Measurements from ENCODE around the gene GNB3. TPM values are rescaled to one million over a fixed set of nuclear protein-coding genes. Genes with fewer than 3 reads are reported as not detected.

GNB3 gene
- total RNA-seq, 2 experiments from 2014 or later = 5.0 to 23.7 TPM

- POLR2A ChIA-PET = interaction anchor here (0.6 to 2.0 kb wide), 2 partner anchors 81 to 170 kb away, joined by 4 to 7 read pairs; partner anchors contain the start of gene MLF2
- H2AFZ ChIP-seq (ENCODE audit: low read length) = no peak overlapping the region
- H3K36me3 ChIP-seq (ENCODE audit: insufficient read depth, low read length) = no peaks in the 10 kb centered on the region
- no peaks in the 10 kb centered on the region for H3K79me2 ChIP-seq (ENCODE audit: insufficient read depth, low read depth, low read length)
- CTCF ChIA-PET (ENCODE audit: unreplicated experiment) = interaction anchor here (1.2 kb wide), 1 partner anchor 18 kb away, joined by 5 read pairs; the partner anchor contains the start of genes CDCA3 and USP5
- no peak for DNase-seq (ENCODE audit: low spot score)
- no TSS peak for BruUV-seq (replicated peaks)
- H3K9me2 ChIP-seq (ENCODE audit: insufficient read depth, low read length) = no peaks in the 10 kb centered on the region
- H3K9me3 ChIP-seq (ENCODE audit: low read length) = no peaks in the 10 kb centered on the region
- no peak overlapping the region for H3K4me2 ChIP-seq (ENCODE audit: low read length)
- TF ChIP-seq CTCF (conservative IDR thresholded peaks at IDR 0.05; ENCODE audit: low read length) (no peak), EZH2phosphoT487 (IDR thresholded peaks at IDR 0.05; ENCODE audit: borderline replicate concordance, low read depth, low read length) (no peak)
- no peak overlapping the region for H3K27ac ChIP-seq (ENCODE audit: low read depth, low read length, poor library complexity, severe bottlenecking)
- H3K4me3 ChIP-seq (ENCODE audit: low read depth, low read length, poor library complexity, severe bottlenecking) = no peak overlapping the region
- intact Hi-C loops (cut with micrococcal nuclease; ENCODE audit: unreplicated experiment) = no loop called here
- no peaks in the 10 kb centered on the region for H4K20me1 ChIP-seq (ENCODE audit: insufficient read depth, low read length)
- H3K4me1 ChIP-seq (ENCODE audit: insufficient read depth, low read length, poor library complexity, severe bottlenecking) = peaks cover 22% of the 10 kb centered on the region
Observed at GRCh38 chr12:6833189-6833890, 7.4 kb upstream of the GNB3 start.

- intact Hi-C loops (cut with micrococcal nuclease; ENCODE audit: unreplicated experiment) = no loop called here
- no peak overlapping the region for H3K27ac ChIP-seq (ENCODE audit: low read depth, low read length, poor library complexity, severe bottlenecking)
- TF ChIP-seq CTCF (conservative IDR thresholded peaks at IDR 0.05; ENCODE audit: low read length) (no peak), EZH2phosphoT487 (IDR thresholded peaks at IDR 0.05; ENCODE audit: borderline replicate concordance, low read depth, low read length) (no peak)
- H3K4me3 ChIP-seq (ENCODE audit: low read depth, low read length, poor library complexity, severe bottlenecking) = no peak overlapping the region
- ChIA-PET CTCF (ENCODE audit: unreplicated experiment) (interaction anchor here (0.6 kb wide), 2 partner anchors 13 to 35 kb away, joined by 3 read pairs; partner anchors contain the start of gene GPR162), POLR2A (interaction anchor here (0.6 to 2.0 kb wide), 3 partner anchors 16 to 303 kb away, joined by 3 to 7 read pairs (median 3); partner anchors contain the start of gene MLF2)
- no peaks in the 10 kb centered on the region for H3K36me3 ChIP-seq (ENCODE audit: insufficient read depth, low read length)
- H3K9me2 ChIP-seq (ENCODE audit: insufficient read depth, low read length) = no peaks in the 10 kb centered on the region
- H3K4me1 ChIP-seq (ENCODE audit: insufficient read depth, low read length, poor library complexity, severe bottlenecking) = peaks cover 23% of the 10 kb centered on the region
- no TSS peak for BruUV-seq (replicated peaks)
- no peaks in the 10 kb centered on the region for H4K20me1 ChIP-seq (ENCODE audit: insufficient read depth, low read length)
- no peaks in the 10 kb centered on the region for H3K79me2 ChIP-seq (ENCODE audit: insufficient read depth, low read depth, low read length)
- H2AFZ ChIP-seq (ENCODE audit: low read length) = no peak overlapping the region
- no peak overlapping the region for H3K4me2 ChIP-seq (ENCODE audit: low read length)
- no peaks in the 10 kb centered on the region for H3K9me3 ChIP-seq (ENCODE audit: low read length)
- no peak for DNase-seq (ENCODE audit: low spot score)
Observed at GRCh38 chr12:6834254-6834653, 6.5 kb upstream of the GNB3 start.

DNA sequence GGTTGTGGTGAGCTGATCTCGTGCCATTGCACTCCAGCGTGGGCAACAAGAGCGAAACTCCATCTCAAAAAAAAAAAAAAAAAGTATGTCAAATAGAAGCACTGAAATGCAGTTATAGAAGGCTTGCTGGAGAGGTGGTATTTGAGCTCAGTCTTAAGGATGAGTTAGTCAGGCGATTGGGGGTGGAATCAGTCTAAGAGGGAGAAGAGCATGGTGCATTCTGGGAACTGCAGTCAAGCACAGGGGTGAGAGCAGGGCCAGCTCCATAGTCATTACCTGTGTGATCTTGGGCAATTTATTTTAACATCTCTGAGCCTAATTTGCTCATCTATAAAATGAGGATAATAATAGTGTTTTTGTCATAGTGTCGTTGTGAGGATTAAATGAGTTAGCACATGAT, 5.9 kb upstream of the GNB3 start:
- peaks cover 21% of the 10 kb centered on the region for H3K4me1 ChIP-seq (ENCODE audit: insufficient read depth, low read length, poor library complexity, severe bottlenecking)
- no peaks in the 10 kb centered on the region for H3K36me3 ChIP-seq (ENCODE audit: insufficient read depth, low read length)
- no peak overlapping the region for H2AFZ ChIP-seq (ENCODE audit: low read length)
- H3K4me3 ChIP-seq (ENCODE audit: low read depth, low read length, poor library complexity, severe bottlenecking) = no peak overlapping the region
- no peak overlapping the region for H3K27ac ChIP-seq (ENCODE audit: low read depth, low read length, poor library complexity, severe bottlenecking)
- no peaks in the 10 kb centered on the region for H3K9me3 ChIP-seq (ENCODE audit: low read length)
- no peaks in the 10 kb centered on the region for H4K20me1 ChIP-seq (ENCODE audit: insufficient read depth, low read length)
- no peak for DNase-seq (ENCODE audit: low spot score)
- no peaks in the 10 kb centered on the region for H3K79me2 ChIP-seq (ENCODE audit: insufficient read depth, low read depth, low read length)
- H3K9me2 ChIP-seq (ENCODE audit: insufficient read depth, low read length) = no peaks in the 10 kb centered on the region
- intact Hi-C loops (cut with micrococcal nuclease; ENCODE audit: unreplicated experiment) = no loop called here
- no peak overlapping the region for H3K4me2 ChIP-seq (ENCODE audit: low read length)
- BruUV-seq (replicated peaks) = no TSS peak
- TF ChIP-seq EZH2phosphoT487 (IDR thresholded peaks at IDR 0.05; ENCODE audit: borderline replicate concordance, low read depth, low read length) (no peak), CTCF (conservative IDR thresholded peaks at IDR 0.05; ENCODE audit: low read length) (no peak)
- ChIA-PET CTCF (ENCODE audit: unreplicated experiment) (interaction anchor here (0.6 kb wide), 1 partner anchor 34 kb away, joined by 3 read pairs; no protein-coding TSS in a partner anchor), POLR2A (interaction anchor here (0.6 to 2.0 kb wide), 5 partner anchors 18 to 304 kb away, joined by 3 to 7 read pairs (median 3); partner anchors contain the start of gene MLF2)
